Measurements from ENCODE around the gene ASTN2. TPM values are rescaled to one million over a fixed set of nuclear protein-coding genes. Genes with fewer than 3 reads are reported as not detected.

Gene ASTN2
- total and polyA plus RNA-seq, 10 of the 15 experiments (the other 5 are each of a cell fraction or from before 2014, with no cell fraction given) = 1.4 to 15.7 (median 7.0) TPM

DNA sequence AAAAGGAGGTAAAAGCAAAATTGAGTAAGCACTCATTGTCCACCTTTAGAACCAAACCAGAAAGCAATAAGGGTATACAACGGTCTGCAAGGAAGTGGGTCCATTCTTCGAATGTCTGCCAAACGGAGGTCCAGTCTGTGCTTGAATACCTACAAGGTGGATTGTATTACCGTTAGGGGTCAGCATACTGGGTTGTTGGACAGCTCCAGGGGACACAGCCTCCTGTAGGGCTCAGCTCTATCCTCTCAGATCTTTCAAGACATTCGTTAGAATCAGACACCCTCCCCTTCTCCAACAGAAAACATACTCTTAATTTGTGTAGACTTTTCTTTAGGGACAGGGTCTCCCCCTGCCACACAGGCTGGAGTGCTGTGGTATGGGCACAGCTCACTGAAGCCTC lies 5.5 kb downstream of the ASTN2 start:
- no peak overlapping the region for H3K4me3 ChIP-seq
- FAIRE-seq (no peak), DNase-seq (ENCODE audit: low read depth, low spot score) (no peak), ATAC-seq (no peak)
- H4K20me1 ChIP-seq (ENCODE audit: control insufficient read depth, insufficient read depth) = no peaks in the 10 kb centered on the region
- in situ Hi-C loops (cut with MboI) (loop anchor here (25.0 kb wide), 1 partner anchor 672 kb away; no protein-coding TSS in a partner anchor), intact Hi-C loops (cut with micrococcal nuclease; ENCODE audit: unreplicated experiment) (no loop called here)
- RAD21 ChIA-PET (ENCODE audit: unreplicated experiment) = no interaction called here
- CTCF ChIA-PET = interaction anchor here (0.9 kb wide), 1 partner anchor 673 kb away, joined by 4 read pairs; no protein-coding TSS in a partner anchor
- H3K9ac ChIP-seq (ENCODE audit: control insufficient read depth, insufficient read depth, low read length) = no peak overlapping the region
- POLR2A ChIA-PET = no interaction called here
- WGBS (ENCODE audit: insufficient coverage, insufficient replicate concordance, low lambda C conversion rate, missing lambda C conversion rate) = 24% methylated on average over 5 of the region's 5 CpGs
- no peaks in the 10 kb centered on the region for H3K79me2 ChIP-seq (ENCODE audit: control insufficient read depth, insufficient read depth, low read length)
- H3K36me3 ChIP-seq (ENCODE audit: control insufficient read depth in 2 of 2, insufficient read depth in 2 of 2, low read length in 1 of 2) = no peaks in the 10 kb centered on the region
- no peak for TF ChIP-seq NBN (IDR thresholded peaks at IDR 0.05)
- TF ChIP-seq, protein P1, sequence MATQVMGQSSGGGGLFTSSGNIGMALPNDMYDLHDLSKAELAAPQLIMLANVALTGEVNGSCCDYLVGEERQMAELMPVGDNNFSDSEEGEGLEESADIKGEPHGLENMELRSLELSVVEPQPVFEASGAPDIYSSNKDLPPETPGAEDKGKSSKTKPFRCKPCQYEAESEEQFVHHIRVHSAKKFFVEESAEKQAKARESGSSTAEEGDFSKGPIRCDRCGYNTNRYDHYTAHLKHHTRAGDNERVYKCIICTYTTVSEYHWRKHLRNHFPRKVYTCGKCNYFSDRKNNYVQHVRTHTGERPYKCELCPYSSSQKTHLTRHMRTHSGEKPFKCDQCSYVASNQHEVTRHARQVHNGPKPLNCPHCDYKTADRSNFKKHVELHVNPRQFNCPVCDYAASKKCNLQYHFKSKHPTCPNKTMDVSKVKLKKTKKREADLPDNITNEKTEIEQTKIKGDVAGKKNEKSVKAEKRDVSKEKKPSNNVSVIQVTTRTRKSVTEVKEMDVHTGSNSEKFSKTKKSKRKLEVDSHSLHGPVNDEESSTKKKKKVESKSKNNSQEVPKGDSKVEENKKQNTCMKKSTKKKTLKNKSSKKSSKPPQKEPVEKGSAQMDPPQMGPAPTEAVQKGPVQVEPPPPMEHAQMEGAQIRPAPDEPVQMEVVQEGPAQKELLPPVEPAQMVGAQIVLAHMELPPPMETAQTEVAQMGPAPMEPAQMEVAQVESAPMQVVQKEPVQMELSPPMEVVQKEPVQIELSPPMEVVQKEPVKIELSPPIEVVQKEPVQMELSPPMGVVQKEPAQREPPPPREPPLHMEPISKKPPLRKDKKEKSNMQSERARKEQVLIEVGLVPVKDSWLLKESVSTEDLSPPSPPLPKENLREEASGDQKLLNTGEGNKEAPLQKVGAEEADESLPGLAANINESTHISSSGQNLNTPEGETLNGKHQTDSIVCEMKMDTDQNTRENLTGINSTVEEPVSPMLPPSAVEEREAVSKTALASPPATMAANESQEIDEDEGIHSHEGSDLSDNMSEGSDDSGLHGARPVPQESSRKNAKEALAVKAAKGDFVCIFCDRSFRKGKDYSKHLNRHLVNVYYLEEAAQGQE (IDR thresholded peaks at IDR 0.05; ENCODE audit: low read depth, low read length) = peak; percentile 65
- SMC1A ChIA-PET (ENCODE audit: uncharacterized antibody, unreplicated experiment) = no interaction called here
- no peaks in the 10 kb centered on the region for H3K9me3 ChIP-seq (replicated peaks; ENCODE audit: control insufficient read depth, insufficient read depth, low read length)
- no peaks in the 10 kb centered on the region for H3K4me1 ChIP-seq (ENCODE audit: control insufficient read depth, insufficient read depth, low read length)
- H2AFZ ChIP-seq (ENCODE audit: control insufficient read depth, low read depth, low read length) = no peak overlapping the region
- no peak overlapping the region for H3K4me2 ChIP-seq (ENCODE audit: control insufficient read depth, insufficient read depth)
- H3K27ac ChIP-seq (ENCODE audit: control insufficient read depth, insufficient read depth) = no peak overlapping the region
- no TSS peak for BruUV-seq (replicated peaks)
- peaks cover 4 to 14% of the 10 kb centered on the region in 2 experiments; a peak in 3 of 4 replicates for H3K27me3 ChIP-seq (replicated peaks in 1 of 2; ENCODE audit: control insufficient read depth in 2 of 2, insufficient read depth in 2 of 2, low read length in 1 of 2)

DNA sequence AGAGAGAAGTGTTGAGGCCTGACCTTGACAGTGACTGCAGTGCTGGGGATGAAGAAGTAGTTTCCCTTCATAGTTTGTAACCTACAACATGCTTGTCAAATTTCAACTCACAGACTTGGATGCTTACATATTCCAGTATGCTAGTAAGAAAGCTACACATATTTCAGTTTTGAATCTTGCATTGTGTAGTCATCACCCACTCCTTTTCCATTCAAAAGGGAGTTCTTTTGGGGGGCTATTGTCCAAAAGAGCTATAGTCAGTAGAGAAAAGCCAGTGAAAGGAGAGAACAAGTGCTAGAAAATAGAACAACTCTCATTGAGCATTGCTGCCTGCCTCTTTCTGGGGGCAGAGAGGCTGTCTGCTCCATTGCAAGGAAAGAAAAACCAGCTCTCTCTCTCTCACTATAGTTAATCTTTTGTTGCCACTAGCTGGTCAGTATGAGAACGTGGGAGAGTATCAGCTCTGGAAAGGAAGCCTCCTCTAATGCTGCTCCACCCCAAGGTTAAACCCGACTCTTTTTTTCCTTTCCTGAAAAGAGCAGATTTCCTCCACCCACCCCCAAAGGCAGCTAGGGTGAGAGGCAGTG lies 7.3 kb downstream of the ASTN2 start:
- no TSS peak for BruUV-seq (replicated peaks)
- no peak overlapping the region for H3K4me3 ChIP-seq
- no peak for ATAC-seq
- no peak for FAIRE-seq
- SMC1A ChIA-PET (ENCODE audit: uncharacterized antibody, unreplicated experiment) = interaction anchor here (0.6 kb wide), 1 partner anchor 1670 kb away, joined by 3 read pairs; no protein-coding TSS in a partner anchor
- intact Hi-C loops (cut with micrococcal nuclease; ENCODE audit: unreplicated experiment) (no loop called here), in situ Hi-C loops (cut with MboI) (loop anchor here (25.0 kb wide), 1 partner anchor 670 kb away; no protein-coding TSS in a partner anchor)
- H3K4me2 ChIP-seq (ENCODE audit: control insufficient read depth, insufficient read depth) = no peak overlapping the region
- H2AFZ ChIP-seq (ENCODE audit: control insufficient read depth, low read depth, low read length) = no peak overlapping the region
- H4K20me1 ChIP-seq (ENCODE audit: control insufficient read depth, insufficient read depth) = no peaks in the 10 kb centered on the region
- POLR2A ChIA-PET = no interaction called here
- no peak for DNase-seq (ENCODE audit: low read depth, low spot score)
- H3K79me2 ChIP-seq (ENCODE audit: control insufficient read depth, insufficient read depth, low read length) = no peaks in the 10 kb centered on the region
- 14% methylated on average over 2 of the region's 2 CpGs for WGBS (ENCODE audit: insufficient coverage, insufficient replicate concordance, low lambda C conversion rate, missing lambda C conversion rate)
- no peak overlapping the region for H3K9ac ChIP-seq (ENCODE audit: control insufficient read depth, insufficient read depth, low read length)
- H3K27me3 ChIP-seq (replicated peaks in 1 of 2; ENCODE audit: control insufficient read depth in 2 of 2, insufficient read depth in 2 of 2, low read length in 1 of 2) = peaks cover 3% of the 10 kb centered on the region in 2 experiments; a peak in 3 of 4 replicates
- H3K4me1 ChIP-seq (ENCODE audit: control insufficient read depth, insufficient read depth, low read length) = no peaks in the 10 kb centered on the region
- RAD21 ChIA-PET (ENCODE audit: unreplicated experiment) = no interaction called here
- CTCF ChIA-PET = no interaction called here
- no peak overlapping the region for H3K27ac ChIP-seq (ENCODE audit: control insufficient read depth, insufficient read depth)
- no peaks in the 10 kb centered on the region for H3K9me3 ChIP-seq (replicated peaks; ENCODE audit: control insufficient read depth, insufficient read depth, low read length)
- H3K36me3 ChIP-seq (ENCODE audit: control insufficient read depth in 2 of 2, insufficient read depth in 2 of 2, low read length in 1 of 2) = no peaks in the 10 kb centered on the region
- TF ChIP-seq HDGF (IDR thresholded peaks at IDR 0.05) = no peak
- TF ChIP-seq ZNF207 (IDR thresholded peaks at IDR 0.05; ENCODE audit: borderline replicate concordance) = no peak
- TF ChIP-seq NBN (IDR thresholded peaks at IDR 0.05) = no peak
- TF ChIP-seq, protein P2, sequence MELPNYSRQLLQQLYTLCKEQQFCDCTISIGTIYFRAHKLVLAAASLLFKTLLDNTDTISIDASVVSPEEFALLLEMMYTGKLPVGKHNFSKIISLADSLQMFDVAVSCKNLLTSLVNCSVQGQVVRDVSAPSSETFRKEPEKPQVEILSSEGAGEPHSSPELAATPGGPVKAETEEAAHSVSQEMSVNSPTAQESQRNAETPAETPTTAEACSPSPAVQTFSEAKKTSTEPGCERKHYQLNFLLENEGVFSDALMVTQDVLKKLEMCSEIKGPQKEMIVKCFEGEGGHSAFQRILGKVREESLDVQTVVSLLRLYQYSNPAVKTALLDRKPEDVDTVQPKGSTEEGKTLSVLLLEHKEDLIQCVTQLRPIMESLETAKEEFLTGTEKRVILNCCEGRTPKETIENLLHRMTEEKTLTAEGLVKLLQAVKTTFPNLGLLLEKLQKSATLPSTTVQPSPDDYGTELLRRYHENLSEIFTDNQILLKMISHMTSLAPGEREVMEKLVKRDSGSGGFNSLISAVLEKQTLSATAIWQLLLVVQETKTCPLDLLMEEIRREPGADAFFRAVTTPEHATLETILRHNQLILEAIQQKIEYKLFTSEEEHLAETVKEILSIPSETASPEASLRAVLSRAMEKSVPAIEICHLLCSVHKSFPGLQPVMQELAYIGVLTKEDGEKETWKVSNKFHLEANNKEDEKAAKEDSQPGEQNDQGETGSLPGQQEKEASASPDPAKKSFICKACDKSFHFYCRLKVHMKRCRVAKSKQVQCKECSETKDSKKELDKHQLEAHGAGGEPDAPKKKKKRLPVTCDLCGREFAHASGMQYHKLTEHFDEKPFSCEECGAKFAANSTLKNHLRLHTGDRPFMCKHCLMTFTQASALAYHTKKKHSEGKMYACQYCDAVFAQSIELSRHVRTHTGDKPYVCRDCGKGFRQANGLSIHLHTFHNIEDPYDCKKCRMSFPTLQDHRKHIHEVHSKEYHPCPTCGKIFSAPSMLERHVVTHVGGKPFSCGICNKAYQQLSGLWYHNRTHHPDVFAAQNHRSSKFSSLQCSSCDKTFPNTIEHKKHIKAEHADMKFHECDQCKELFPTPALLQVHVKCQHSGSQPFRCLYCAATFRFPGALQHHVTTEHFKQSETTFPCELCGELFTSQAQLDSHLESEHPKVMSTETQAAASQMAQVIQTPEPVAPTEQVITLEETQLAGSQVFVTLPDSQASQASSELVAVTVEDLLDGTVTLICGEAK (IDR thresholded peaks at IDR 0.05; ENCODE audit: borderline replicate concordance) = no peak
- TF ChIP-seq MYB (IDR thresholded peaks at IDR 0.05; ENCODE audit: borderline replicate concordance, low read depth, low read length) = no peak
